GM18861 (cell line): ENCODE results near the gene GALNT3.

Experiments used
- ATAC-seq: cut with Tn5 transposase; IDR thresholded peaks from one replicate; pipeline ENCODE4 v1.9.1; 2021; ENCODE audit not compliant: unreplicated experiment

The GALNT3 gene

GRCh38 chr2:165796819-165797530, 2.9 kb upstream of the GALNT3 start:
- no peak for ATAC-seq

GRCh38 chr2:165796129-165796528, 2.1 kb upstream of the GALNT3 start:
- no peak for ATAC-seq

GRCh38 chr2:165795011-165795410, 964 bp upstream of the GALNT3 start:
- ATAC-seq, result peak; percentile 1

- peak; percentile 99 for ATAC-seq
Observed at GRCh38 chr2:165794536-165794928, 485 bp upstream of the GALNT3 start.

- ATAC-seq, result no peak
Observed at GRCh38 chr2:165793161-165793778, 777 bp downstream of the GALNT3 start.

- ATAC-seq, result no peak
Observed at GRCh38 chr2:165792104-165792454, 2.0 kb downstream of the GALNT3 start.

GRCh38 chr2:165791421-165792103, 2.5 kb downstream of the GALNT3 start:
- ATAC-seq, result no peak

GRCh38 chr2:165790466-165790865, 3.6 kb downstream of the GALNT3 start:
- ATAC-seq, result no peak

GRCh38 chr2:165787334-165787733, 6.7 kb downstream of the GALNT3 start:
- no peak for ATAC-seq

- no peak for ATAC-seq
Observed at GRCh38 chr2:165779706-165780105, 14.3 kb downstream of the GALNT3 start.

- peak; percentile 53 for ATAC-seq
Observed at GRCh38 chr2:165778653-165779451, 15.2 kb downstream of the GALNT3 start.

- ATAC-seq, result no peak
Observed at GRCh38 chr2:165778187-165778556, 15.9 kb downstream of the GALNT3 start.

- ATAC-seq, result no peak
Observed at GRCh38 chr2:165777522-165778186, 16.4 kb downstream of the GALNT3 start.

- no peak for ATAC-seq
Observed at GRCh38 chr2:165776796-165777195, 17.3 kb downstream of the GALNT3 start.

- ATAC-seq, result no peak
Observed at GRCh38 chr2:165776013-165776412, 18.0 kb downstream of the GALNT3 start.

GRCh38 chr2:165773684-165774083, 20.4 kb downstream of the GALNT3 start:
- ATAC-seq, result no peak

- ATAC-seq, result no peak
Observed at GRCh38 chr2:165772183-165772582, 21.9 kb downstream of the GALNT3 start.

GRCh38 chr2:165766326-165766927, 27.6 kb downstream of the GALNT3 start:
- no peak for ATAC-seq

- no peak for ATAC-seq
Observed at GRCh38 chr2:165762723-165763122, 31.3 kb downstream of the GALNT3 start.

GRCh38 chr2:165757906-165758675, 36.0 kb downstream of the GALNT3 start:
- no peak for ATAC-seq
